GM23338 (cell line): ENCODE measurements around the gene ETV1. TPM values are rescaled to one million over a fixed set of nuclear protein-coding genes. Genes with fewer than 3 reads are reported as not detected.

Experiments used
- ATAC-seq: fragments of 200-7000 bp; cut with Tn5 transposase; 3 replicates; pipeline ENCODE4 v1.9.1; 2020
- DNase-seq: peaks from one replicate; pipeline ENCODE4 v3.0.0-alpha.2; 2015; ENCODE audit warnings: low spot score
- H2AFZ ChIP-seq: fragments of 200-600 bp; sonication (generic); 2 replicates; pipeline ENCODE4 v1.8.0; 2016; ENCODE audit warnings: antibody characterized with exemption, mild to moderate bottlenecking, moderate library complexity
- H3F3A ChIP-seq: fragments of 200-600 bp; sonication (generic); replicated peaks from 2 replicates; pipeline ENCODE4 v1.8.0; 2017; ENCODE audit warnings: antibody characterized with exemption, mixed run types, low read depth
- H3K27ac ChIP-seq: fragments of 200-600 bp; sonication (generic); 2 replicates; pipeline ENCODE4 v1.6.1; 2016; ENCODE audit warnings: low read depth
- H3K27me3 ChIP-seq: fragments of 200-600 bp; sonication (generic); 2 replicates; pipeline ENCODE4 v1.8.0; 2016; ENCODE audit warnings: mild to moderate bottlenecking, mixed run types, moderate library complexity; ENCODE audit not compliant: insufficient read depth
- H3K36me3 ChIP-seq: fragments of 200-600 bp; sonication (generic); 2 replicates; pipeline ENCODE4 v1.8.0; 2016; ENCODE audit warnings: mild to moderate bottlenecking; ENCODE audit not compliant: insufficient read depth
- H3K4me1 ChIP-seq: fragments of 200-600 bp; sonication (generic); 2 replicates; pipeline ENCODE4 v1.8.0; 2016; ENCODE audit warnings: mild to moderate bottlenecking, moderate library complexity; ENCODE audit not compliant: insufficient read depth
- H3K4me2 ChIP-seq: fragments of 200-600 bp; sonication (generic); 2 replicates; pipeline ENCODE4 v1.7.1; 2017; ENCODE audit warnings: mixed run types
- H3K4me3 ChIP-seq: fragments of 200-600 bp; sonication (generic); 2 replicates; pipeline ENCODE4 v1.6.1; 2016; ENCODE audit warnings: mixed run types
- H3K79me2 ChIP-seq: fragments of 200-600 bp; sonication (generic); replicated peaks from 2 replicates; pipeline ENCODE4 v1.8.0; 2017; ENCODE audit warnings: mild to moderate bottlenecking; ENCODE audit not compliant: insufficient read depth
- H3K9me2 ChIP-seq: fragments of 200-600 bp; sonication (generic); 2 replicates; pipeline ENCODE4 v1.8.0; 2017; ENCODE audit not compliant: insufficient read depth
- H4K20me1 ChIP-seq: fragments of 200-600 bp; sonication (generic); replicated peaks from 2 replicates; pipeline ENCODE4 v1.8.0; 2017; ENCODE audit warnings: mild to moderate bottlenecking; ENCODE audit not compliant: insufficient read depth
- H3K27ac Mint-ChIP-seq: 2 replicates; pipeline ENCODE4 v1.8.0; 2020; ENCODE audit warnings: inconsistent platforms, mild to moderate bottlenecking, moderate library complexity, mixed read lengths
- H3K27me3 Mint-ChIP-seq: 3 replicates; pipeline ENCODE4 v1.8.0; 2022; ENCODE audit warnings: low read depth, mild to moderate bottlenecking, moderate library complexity, mixed read lengths, inconsistent platforms; ENCODE audit not compliant: insufficient read depth, poor library complexity
- H3K36me3 Mint-ChIP-seq: 3 replicates; pipeline ENCODE4 v1.8.0; 2021; ENCODE audit warnings: low read depth, mild to moderate bottlenecking, inconsistent platforms, moderate library complexity, mixed read lengths
- H3K4me1 Mint-ChIP-seq: 3 replicates; pipeline ENCODE4 v1.8.0; 2020; ENCODE audit warnings: mild to moderate bottlenecking, inconsistent platforms, mixed read lengths
- H3K4me3 Mint-ChIP-seq: 3 replicates; pipeline ENCODE4 v1.8.0; 2021; ENCODE audit warnings: moderate library complexity, mild to moderate bottlenecking, inconsistent platforms, mixed read lengths
- H3K9me3 Mint-ChIP-seq: 3 replicates; pipeline ENCODE4 v1.8.0; 2020; ENCODE audit warnings: moderate library complexity, mild to moderate bottlenecking, inconsistent platforms, mixed read lengths
- CREB1 ChIP-seq: fragments of 250-450 bp; sonication (Bioruptor Pico); IDR thresholded peaks from 2 replicates; pipeline ENCODE4 v1.5.0; 2020; ENCODE audit warnings: low read depth, mild to moderate bottlenecking, moderate library complexity
- EZH2 ChIP-seq: fragments of 200-600 bp; sonication (generic); IDR thresholded peaks from one replicate; pipeline ENCODE4 v1.8.0; 2017; ENCODE audit warnings: antibody characterized with exemption, mild to moderate bottlenecking, low read depth; ENCODE audit not compliant: unreplicated experiment
- EZH2phosphoT487 ChIP-seq: fragments of 200-600 bp; sonication (generic); IDR thresholded peaks from one replicate; pipeline ENCODE4 v1.8.1; 2018; ENCODE audit warnings: antibody characterized with exemption; ENCODE audit not compliant: unreplicated experiment
- STAT1 ChIP-seq: IDR thresholded peaks from one replicate; pipeline ENCODE4 v1.6.1; 2016; ENCODE audit warnings: antibody characterized with exemption; ENCODE audit not compliant: unreplicated experiment
- ZNF114 ChIP-seq: fragments of 250-450 bp; sonication (Bioruptor Pico); IDR thresholded peaks from 2 replicates; pipeline ENCODE4 v1.5.0; 2020; ENCODE audit warnings: mild to moderate bottlenecking, moderate library complexity
- polyA plus RNA-seq: library from polyadenylated mRNA; unstranded; fragments of >200 nt; fragmentation: Nextera tagmentation; extraction: Ambion mirVana; gene quantifications from 2 replicates; pipeline ENCODE4 v1.2.1, GENCODE V29; 2016
- total RNA-seq: library from RNA; depleted of rRNA; stranded (reverse); fragments of >200 nt; shearing (Covaris generic); gene quantifications from 2 replicates; pipeline ENCODE4 v1.2.3, GENCODE V29; 2014
- TF ChIP-seq, protein P1 (sequence below): IDR thresholded peaks from one replicate; pipeline ENCODE4 v1.6.1; 2018; ENCODE audit warnings: antibody characterized with exemption; ENCODE audit not compliant: unreplicated experiment
- TF ChIP-seq, protein P2 (sequence below), 2 experiments: fragments of 200-600 bp in 1 of 2; sonication (generic) in 1 of 2; conservative IDR thresholded peaks; 2 replicates each; pipeline versions ENCODE4 v1.5.1 to v1.6.1; 2016 to 2017; ENCODE audit warnings: antibody characterized with exemption in 2 of 2, low read depth in 2 of 2, mild to moderate bottlenecking in 2 of 2, moderate library complexity in 1 of 2
- TF ChIP-seq, protein P3 (sequence below): fragments of 250-450 bp; sonication (Bioruptor Pico); IDR thresholded peaks from 2 replicates; pipeline ENCODE4 v1.5.0; 2020; ENCODE audit warnings: mild to moderate bottlenecking, moderate library complexity

Gene ETV1
- total and polyA plus RNA-seq, 2 experiments from 2014 or later = 49.4 to 61.9 TPM

DNA sequence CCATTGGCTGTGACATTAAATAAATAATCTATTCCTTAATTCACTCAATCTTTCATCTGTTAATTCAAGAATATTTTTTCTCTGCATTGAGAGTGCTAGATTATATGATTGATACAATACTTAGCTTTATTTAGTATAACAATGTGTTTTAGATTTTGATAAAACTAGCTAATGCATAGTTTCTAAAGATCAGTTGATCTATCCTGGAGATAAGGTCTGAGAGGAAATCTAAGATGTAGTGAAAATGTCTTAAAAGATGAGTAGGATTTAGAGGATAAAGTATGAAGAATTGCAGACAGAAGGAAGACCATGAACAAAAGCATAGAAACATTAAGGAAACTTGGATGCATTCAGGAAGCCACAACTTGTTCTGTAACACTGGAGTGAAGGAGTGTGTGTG is 110.3 kb downstream of the ETV1 start:
- Mint-ChIP-seq H3K27me3 (peaks cover 1% of the 10 kb centered on the region), H3K4me3 (no peak overlapping the region), H3K9me3 (no peaks in the 10 kb centered on the region), H3K27ac (no peak overlapping the region), H3K36me3 (no peaks in the 10 kb centered on the region), H3K4me1 (peaks cover 5% of the 10 kb centered on the region; the same call in 2 of the 3 replicates)
- no peak overlapping the region for H3K4me3 ChIP-seq
- H3K36me3 ChIP-seq = no peaks in the 10 kb centered on the region
- H4K20me1 ChIP-seq = no peaks in the 10 kb centered on the region
- H3K9me2 ChIP-seq = no peaks in the 10 kb centered on the region
- H3K27ac ChIP-seq = no peak overlapping the region
- ATAC-seq = no peak
- no peaks in the 10 kb centered on the region for H3K27me3 ChIP-seq
- no peak for TF ChIP-seq CREB1
- no peak for TF ChIP-seq ZNF114
- TF ChIP-seq EZH2 = no peak
- TF ChIP-seq, protein P1, sequence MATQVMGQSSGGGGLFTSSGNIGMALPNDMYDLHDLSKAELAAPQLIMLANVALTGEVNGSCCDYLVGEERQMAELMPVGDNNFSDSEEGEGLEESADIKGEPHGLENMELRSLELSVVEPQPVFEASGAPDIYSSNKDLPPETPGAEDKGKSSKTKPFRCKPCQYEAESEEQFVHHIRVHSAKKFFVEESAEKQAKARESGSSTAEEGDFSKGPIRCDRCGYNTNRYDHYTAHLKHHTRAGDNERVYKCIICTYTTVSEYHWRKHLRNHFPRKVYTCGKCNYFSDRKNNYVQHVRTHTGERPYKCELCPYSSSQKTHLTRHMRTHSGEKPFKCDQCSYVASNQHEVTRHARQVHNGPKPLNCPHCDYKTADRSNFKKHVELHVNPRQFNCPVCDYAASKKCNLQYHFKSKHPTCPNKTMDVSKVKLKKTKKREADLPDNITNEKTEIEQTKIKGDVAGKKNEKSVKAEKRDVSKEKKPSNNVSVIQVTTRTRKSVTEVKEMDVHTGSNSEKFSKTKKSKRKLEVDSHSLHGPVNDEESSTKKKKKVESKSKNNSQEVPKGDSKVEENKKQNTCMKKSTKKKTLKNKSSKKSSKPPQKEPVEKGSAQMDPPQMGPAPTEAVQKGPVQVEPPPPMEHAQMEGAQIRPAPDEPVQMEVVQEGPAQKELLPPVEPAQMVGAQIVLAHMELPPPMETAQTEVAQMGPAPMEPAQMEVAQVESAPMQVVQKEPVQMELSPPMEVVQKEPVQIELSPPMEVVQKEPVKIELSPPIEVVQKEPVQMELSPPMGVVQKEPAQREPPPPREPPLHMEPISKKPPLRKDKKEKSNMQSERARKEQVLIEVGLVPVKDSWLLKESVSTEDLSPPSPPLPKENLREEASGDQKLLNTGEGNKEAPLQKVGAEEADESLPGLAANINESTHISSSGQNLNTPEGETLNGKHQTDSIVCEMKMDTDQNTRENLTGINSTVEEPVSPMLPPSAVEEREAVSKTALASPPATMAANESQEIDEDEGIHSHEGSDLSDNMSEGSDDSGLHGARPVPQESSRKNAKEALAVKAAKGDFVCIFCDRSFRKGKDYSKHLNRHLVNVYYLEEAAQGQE = no peak
- TF ChIP-seq STAT1 = no peak
- no peak for DNase-seq
- no peak overlapping the region for H3K4me2 ChIP-seq
- H2AFZ ChIP-seq = no peak overlapping the region
- no peaks in the 10 kb centered on the region for H3K79me2 ChIP-seq
- no peaks in the 10 kb centered on the region for H3F3A ChIP-seq
- H3K4me1 ChIP-seq = no peaks in the 10 kb centered on the region

DNA sequence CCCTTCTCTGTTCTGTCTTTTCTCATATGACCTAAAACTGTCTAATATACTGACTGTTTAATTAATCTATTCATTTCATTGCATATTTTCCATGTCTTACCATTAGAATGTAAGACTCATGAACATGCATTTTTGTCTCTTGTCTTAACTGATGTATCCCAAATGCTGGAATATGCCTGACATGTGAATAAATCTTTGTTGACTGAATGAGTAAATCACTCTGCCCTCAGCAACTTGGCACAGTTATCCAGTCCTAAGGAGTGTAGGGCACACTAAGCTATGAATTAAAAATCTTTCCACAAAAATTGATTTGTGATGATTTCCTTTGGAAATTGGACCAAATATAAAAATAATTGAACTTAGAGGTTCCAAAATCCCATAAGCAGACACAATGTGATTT is 111.3 kb downstream of the ETV1 start:
- Mint-ChIP-seq H3K36me3 (no peaks in the 10 kb centered on the region), H3K4me1 (peaks cover 3% of the 10 kb centered on the region; the same call in 2 of the 3 replicates), H3K27ac (no peak overlapping the region), H3K27me3 (peaks cover 1% of the 10 kb centered on the region), H3K9me3 (no peaks in the 10 kb centered on the region), H3K4me3 (no peak overlapping the region)
- no peak for ATAC-seq
- H3K9me2 ChIP-seq = no peaks in the 10 kb centered on the region
- H3F3A ChIP-seq = no peaks in the 10 kb centered on the region
- H3K27ac ChIP-seq = no peak overlapping the region
- TF ChIP-seq, protein P2, sequence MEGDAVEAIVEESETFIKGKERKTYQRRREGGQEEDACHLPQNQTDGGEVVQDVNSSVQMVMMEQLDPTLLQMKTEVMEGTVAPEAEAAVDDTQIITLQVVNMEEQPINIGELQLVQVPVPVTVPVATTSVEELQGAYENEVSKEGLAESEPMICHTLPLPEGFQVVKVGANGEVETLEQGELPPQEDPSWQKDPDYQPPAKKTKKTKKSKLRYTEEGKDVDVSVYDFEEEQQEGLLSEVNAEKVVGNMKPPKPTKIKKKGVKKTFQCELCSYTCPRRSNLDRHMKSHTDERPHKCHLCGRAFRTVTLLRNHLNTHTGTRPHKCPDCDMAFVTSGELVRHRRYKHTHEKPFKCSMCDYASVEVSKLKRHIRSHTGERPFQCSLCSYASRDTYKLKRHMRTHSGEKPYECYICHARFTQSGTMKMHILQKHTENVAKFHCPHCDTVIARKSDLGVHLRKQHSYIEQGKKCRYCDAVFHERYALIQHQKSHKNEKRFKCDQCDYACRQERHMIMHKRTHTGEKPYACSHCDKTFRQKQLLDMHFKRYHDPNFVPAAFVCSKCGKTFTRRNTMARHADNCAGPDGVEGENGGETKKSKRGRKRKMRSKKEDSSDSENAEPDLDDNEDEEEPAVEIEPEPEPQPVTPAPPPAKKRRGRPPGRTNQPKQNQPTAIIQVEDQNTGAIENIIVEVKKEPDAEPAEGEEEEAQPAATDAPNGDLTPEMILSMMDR (conservative IDR thresholded peaks at IDR 0.05; ENCODE audit: low read depth in 2 of 2) = no peak
- TF ChIP-seq, protein P3, sequence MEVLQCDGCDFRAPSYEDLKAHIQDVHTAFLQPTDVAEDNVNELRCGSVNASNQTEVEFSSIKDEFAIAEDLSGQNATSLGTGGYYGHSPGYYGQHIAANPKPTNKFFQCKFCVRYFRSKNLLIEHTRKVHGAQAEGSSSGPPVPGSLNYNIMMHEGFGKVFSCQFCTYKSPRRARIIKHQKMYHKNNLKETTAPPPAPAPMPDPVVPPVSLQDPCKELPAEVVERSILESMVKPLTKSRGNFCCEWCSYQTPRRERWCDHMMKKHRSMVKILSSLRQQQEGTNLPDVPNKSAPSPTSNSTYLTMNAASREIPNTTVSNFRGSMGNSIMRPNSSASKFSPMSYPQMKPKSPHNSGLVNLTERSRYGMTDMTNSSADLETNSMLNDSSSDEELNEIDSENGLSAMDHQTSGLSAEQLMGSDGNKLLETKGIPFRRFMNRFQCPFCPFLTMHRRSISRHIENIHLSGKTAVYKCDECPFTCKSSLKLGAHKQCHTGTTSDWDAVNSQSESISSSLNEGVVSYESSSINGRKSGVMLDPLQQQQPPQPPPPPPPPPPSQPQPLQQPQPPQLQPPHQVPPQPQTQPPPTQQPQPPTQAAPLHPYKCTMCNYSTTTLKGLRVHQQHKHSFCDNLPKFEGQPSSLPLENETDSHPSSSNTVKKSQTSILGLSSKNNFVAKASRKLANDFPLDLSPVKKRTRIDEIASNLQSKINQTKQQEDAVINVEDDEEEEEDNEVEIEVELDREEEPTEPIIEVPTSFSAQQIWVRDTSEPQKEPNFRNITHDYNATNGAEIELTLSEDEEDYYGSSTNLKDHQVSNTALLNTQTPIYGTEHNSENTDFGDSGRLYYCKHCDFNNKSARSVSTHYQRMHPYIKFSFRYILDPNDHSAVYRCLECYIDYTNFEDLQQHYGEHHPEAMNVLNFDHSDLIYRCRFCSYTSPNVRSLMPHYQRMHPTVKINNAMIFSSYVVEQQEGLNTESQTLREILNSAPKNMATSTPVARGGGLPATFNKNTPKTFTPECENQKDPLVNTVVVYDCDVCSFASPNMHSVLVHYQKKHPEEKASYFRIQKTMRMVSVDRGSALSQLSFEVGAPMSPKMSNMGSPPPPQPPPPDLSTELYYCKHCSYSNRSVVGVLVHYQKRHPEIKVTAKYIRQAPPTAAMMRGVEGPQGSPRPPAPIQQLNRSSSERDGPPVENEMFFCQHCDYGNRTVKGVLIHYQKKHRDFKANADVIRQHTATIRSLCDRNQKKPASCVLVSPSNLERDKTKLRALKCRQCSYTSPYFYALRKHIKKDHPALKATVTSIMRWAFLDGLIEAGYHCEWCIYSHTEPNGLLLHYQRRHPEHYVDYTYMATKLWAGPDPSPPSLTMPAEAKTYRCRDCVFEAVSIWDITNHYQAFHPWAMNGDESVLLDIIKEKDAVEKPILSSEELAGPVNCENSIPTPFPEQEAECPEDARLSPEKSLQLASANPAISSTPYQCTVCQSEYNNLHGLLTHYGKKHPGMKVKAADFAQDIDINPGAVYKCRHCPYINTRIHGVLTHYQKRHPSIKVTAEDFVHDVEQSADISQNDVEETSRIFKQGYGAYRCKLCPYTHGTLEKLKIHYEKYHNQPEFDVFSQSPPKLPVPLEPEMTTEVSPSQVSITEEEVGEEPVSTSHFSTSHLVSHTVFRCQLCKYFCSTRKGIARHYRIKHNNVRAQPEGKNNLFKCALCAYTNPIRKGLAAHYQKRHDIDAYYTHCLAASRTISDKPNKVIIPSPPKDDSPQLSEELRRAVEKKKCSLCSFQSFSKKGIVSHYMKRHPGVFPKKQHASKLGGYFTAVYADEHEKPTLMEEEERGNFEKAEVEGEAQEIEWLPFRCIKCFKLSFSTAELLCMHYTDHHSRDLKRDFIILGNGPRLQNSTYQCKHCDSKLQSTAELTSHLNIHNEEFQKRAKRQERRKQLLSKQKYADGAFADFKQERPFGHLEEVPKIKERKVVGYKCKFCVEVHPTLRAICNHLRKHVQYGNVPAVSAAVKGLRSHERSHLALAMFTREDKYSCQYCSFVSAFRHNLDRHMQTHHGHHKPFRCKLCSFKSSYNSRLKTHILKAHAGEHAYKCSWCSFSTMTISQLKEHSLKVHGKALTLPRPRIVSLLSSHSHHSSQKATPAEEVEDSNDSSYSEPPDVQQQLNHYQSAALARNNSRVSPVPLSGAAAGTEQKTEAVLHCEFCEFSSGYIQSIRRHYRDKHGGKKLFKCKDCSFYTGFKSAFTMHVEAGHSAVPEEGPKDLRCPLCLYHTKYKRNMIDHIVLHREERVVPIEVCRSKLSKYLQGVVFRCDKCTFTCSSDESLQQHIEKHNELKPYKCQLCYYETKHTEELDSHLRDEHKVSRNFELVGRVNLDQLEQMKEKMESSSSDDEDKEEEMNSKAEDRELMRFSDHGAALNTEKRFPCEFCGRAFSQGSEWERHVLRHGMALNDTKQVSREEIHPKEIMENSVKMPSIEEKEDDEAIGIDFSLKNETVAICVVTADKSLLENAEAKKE (CRISPR knock-in tag) = no peak
- no peak for TF ChIP-seq EZH2phosphoT487
- no peak for DNase-seq
- no peaks in the 10 kb centered on the region for H3K79me2 ChIP-seq
- H3K36me3 ChIP-seq = no peaks in the 10 kb centered on the region
- H3K4me3 ChIP-seq = no peak overlapping the region
- H4K20me1 ChIP-seq = no peaks in the 10 kb centered on the region
- no peaks in the 10 kb centered on the region for H3K4me1 ChIP-seq
- no peak overlapping the region for H3K4me2 ChIP-seq
- no peaks in the 10 kb centered on the region for H3K27me3 ChIP-seq
- H2AFZ ChIP-seq = no peak overlapping the region
